HG03108 (cell line): ENCODE measurements around the gene EHHADH.

Source experiments
- ATAC-seq: cut with Tn5 transposase; IDR thresholded peaks from one replicate; pipeline ENCODE4 v1.9.1; 2021; ENCODE audit warnings: moderate library complexity; ENCODE audit not compliant: unreplicated experiment

Gene EHHADH

DNA sequence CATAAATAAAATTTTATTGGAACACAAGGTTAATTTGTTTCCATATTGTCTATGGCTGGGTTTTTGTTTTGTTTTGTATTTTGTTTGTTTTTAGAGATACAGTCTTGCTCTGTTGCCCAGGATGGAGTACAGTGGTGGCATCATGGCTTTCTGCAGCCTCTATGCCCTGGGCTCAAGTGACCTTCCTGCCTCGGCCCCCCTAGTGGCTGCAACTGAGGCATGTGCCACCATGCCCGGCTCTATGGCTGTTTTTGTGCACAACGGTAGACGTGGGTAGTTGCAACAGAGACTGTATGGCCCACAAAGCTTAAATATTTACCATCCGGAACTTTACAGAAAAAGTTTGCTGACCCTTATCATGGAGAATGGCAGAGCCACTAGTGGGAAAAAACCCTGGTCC, 54.2 kb downstream of the EHHADH start:
- no peak for ATAC-seq

DNA sequence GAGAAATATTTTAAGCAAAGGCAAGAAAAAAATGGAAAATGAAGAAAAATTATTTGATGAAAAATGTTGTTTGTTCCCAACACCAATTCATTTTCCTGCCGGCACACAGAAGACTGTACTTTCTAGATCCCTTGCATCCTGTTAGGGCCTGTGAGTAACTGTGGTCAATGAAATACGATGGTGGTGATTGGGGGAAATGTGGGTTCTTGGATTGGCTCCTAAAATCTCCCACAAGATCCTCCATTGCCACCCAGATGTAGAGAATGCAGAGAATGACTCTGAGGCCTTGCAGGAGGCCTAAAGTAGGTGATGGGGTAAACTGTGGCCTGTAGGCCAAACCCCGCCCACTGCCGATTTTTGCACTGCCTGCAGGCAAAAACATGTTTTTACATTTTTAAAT, 54.6 kb downstream of the EHHADH start:
- no peak for ATAC-seq

DNA sequence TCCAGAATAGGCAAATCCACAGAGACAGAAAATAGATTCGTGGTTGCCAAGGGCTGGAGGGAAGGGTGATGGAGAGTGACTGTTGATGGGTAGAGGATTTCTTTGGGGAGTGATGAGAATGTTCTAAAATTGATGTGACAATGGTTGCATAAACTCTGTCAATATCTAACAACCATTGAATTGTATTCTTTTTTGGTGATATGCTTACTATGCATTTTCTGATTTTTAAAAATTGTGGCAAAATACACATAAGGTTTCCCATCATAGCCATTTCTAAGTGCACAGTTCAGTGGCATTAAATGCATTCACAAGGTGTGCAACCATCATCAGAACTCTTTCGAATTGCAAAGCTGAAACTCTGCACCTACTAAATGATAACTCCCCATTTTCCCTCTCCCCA, 56.8 kb downstream of the EHHADH start:
- no peak for ATAC-seq

DNA sequence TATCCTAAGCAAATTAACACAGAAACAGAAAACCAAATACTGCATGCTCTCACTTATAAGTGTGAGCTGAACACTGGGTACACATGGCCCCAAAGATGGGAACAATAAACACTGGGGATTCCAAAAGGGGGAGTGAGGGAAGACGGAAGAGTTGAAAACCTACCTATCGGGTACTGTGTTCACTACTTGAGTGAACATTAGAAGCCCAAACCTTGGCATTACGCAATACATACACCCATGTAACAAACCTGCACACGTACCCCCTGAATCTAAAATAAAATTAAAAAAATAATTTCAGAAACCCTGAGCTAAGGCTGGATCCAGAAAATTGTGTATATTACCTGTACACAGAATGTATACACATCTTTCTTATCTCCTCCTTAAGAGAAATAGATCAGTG, 58.2 kb downstream of the EHHADH start:
- no peak for ATAC-seq

- ATAC-seq = no peak
These were observed 65.0 kb downstream of the EHHADH start for GRCh38 chr3:185188816-185189215.

DNA sequence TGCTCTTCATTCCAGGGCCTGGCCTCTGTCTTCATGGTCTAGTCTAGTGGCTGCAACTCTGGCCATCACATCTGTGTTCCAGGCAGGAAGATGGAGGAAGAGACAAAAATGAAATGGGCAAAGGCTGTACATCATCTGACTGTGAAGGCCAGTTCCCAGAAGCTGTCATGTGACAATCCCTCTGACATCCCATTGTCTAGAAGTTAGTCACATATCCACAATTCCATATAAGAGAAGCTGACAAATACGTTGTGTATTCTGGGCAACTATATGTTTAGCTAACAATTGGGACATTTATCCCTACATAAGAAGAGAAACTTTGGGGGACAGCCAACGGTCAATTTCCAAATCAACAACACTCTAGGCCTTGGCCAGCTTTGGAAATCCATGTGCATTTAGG, 66.5 kb downstream of the EHHADH start:
- no peak for ATAC-seq

DNA sequence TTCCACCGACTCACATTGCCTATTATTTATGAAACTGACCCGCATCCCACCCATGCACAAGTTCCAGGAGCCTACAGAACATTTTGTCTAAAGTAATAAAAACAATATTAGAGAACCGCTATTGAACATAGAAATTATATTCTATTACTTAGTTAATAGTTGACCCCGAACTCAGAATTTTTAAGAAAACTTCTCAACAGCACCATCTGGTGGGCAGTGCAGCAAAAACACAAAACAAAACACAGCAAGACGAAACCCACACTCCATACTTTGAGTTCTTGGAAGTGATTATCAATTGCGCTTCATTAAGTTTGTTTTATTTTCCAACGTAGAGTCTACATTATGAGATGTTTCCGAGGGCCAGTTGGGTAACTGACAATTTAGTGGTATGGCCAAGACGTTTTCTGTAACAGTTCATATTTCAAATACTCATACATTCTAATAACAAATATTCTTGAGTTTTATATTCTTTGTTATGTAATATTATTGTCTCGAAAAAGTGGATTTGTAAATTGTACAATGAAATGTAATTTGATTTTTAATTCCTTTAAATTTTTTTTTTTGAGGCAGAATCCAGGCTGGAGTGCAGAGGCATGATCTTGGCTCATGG, 77.0 kb downstream of the EHHADH start:
- no peak for ATAC-seq

GRCh38 chr3:185175370-185175987, 78.4 kb downstream of the EHHADH start:
- peak; percentile 77 for ATAC-seq

DNA sequence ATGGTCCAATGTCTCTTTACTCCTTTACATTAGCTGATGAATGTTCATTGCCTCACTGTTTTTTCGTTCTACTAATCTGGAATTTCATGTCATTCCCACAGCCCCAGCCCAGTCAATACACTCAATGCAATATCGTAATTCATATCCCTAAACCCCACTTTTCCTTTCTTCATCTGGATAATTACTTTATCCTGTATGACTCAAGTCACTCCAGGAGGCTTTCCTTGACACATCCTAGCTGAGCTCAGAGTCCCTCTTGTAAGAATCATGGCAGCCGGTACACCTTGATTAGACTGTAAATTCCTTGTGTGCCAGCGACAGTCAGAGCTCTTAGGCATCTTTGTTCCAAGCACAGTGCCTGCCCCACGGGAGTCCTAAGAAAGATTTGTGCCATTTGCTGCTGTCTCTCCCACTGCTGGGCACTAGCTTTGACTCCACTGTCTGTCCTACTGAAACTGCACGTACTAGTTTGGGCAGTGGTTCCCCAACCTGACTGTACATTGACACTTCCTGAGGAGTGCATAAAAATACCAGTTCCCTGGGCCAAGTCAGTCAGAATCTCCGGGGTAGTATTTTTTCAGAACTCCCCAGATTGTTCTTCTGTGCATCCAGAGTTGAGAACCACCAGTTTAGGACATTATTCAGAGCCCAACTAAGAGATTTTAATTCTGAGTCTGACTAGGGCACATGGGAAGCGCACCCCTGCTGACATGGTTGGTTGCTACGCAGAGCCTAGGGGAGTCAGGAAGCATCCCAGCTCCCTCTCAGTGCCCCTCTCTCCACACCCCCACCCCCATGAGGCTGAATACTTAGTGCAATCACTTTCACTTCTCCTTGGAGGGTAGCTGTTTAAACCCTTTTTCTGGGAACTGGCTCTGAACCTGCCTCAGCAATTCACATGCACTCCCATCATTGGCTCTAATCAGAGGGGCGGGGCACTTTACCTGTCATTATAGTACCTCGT, 81.5 kb downstream of the EHHADH start:
- no peak for ATAC-seq

- no peak for ATAC-seq
These were observed 89.2 kb downstream of the EHHADH start for GRCh38 chr3:185164428-185165217.

DNA sequence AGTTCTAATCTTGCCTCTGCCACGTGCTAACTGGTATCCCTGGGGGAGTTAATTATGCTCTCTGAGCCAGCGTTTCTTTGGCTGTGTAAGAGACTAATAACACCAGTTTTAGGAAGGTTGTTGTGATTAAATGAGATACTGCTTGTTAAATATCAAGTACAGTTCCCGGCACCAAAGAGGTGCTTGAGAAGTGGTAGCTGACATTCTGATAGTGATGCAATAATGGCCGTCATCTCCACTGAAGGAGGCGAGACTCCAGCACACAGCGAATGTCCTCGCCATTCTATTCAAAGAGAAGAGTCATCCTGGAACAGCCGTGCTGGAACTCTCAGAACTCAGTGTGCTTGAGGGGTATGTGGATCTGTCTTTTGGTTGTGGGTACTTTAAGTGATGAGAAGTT, 91.2 kb downstream of the EHHADH start:
- no peak for ATAC-seq

- no peak for ATAC-seq
These were observed 92.1 kb downstream of the EHHADH start for GRCh38 chr3:185161761-185162160.

DNA sequence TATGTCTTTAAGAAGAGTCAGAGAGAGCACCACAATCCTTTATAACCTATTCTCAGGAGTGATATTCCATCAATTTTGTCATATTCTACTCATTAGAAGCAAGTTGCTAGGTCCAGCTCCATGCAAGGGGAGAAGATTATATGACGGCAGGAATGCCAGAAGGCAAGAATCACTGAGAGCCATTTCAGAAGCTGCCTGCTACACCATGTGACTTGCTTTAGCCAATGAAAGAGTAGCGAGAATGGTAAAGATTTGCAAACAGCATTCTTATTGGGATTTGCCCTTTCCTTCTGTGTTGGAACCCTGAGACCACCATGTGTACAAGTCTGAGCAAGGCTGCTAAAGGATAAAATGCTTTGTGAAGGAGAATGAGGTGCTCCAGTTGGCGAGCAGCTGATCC, 96.5 kb downstream of the EHHADH start:
- no peak for ATAC-seq

GRCh38 chr3:185155678-185156077, 98.2 kb downstream of the EHHADH start:
- ATAC-seq = no peak

DNA sequence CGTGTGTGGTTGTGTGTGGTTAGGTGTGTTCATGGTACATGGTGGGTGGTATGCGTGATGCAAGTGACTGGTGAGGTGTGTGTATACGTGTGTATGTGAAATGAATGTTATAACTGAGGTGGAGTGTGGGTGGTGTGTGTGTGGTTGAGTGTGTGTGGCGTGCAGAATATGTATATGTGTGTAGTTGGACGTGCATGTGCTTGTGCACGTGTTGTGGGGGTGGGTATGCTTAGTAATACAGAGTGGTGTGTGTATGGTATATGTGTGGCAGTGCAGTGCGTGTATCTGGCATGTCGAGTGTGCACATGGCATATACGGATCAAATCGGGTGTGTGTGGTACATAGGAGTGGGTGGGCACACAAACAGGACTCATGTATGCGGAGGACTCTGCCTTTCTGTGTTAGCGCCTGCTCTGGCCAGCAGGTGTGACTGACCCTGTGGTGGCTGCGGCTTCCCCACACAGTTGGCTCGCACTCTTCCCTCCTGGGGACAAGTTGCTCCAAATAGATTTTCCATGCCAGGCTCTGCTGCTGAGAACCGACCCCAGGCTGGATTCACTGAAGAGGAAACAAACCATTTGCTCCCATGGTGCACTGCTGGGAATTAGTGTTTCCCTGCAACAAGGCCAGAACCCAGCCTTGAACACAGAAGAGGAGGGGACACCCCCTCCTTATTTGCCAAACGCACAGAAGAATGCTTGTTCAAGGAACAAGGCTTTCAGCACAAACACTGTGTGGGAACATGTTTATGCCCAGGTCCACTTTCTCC, 99.8 kb downstream of the EHHADH start:
- ATAC-seq = no peak

DNA sequence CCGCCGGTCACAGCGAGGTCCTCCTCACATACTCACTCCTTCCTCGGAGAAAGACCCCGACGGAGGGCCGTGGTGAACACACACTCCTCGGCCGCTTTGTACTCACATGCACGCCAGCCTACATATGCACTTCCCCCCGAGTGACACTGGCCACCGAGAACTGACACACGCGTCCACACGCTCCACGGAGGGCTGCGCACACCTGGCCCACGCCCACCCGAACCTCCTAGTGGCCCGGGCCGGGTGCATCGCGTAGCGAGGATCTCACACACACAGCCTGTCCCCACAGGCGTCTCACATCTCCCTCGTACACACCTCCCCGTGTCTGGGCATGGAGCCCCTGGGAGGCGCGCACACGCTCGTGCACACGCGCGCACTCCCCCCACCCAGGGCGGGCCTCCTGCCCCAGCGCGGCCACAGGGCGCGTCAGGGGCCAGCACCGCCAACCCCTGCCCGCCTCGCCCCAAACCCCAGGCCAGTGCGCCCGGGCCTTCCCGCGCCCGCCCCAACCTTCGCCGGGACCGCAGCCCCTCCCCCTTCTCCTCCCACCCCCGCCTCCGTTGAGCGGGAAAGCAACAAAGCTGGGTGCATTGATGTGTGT, 100.6 kb downstream of the EHHADH start:
- ATAC-seq = no peak

- ATAC-seq = no peak
These were observed 101.3 kb downstream of the EHHADH start, which contains the start of gene C3orf70 for GRCh38 chr3:185152410-185153170. Gene C3orf70 (minus strand): TSS chr3:185153060. CDS start chr3:185152823, 237 bp downstream.

DNA sequence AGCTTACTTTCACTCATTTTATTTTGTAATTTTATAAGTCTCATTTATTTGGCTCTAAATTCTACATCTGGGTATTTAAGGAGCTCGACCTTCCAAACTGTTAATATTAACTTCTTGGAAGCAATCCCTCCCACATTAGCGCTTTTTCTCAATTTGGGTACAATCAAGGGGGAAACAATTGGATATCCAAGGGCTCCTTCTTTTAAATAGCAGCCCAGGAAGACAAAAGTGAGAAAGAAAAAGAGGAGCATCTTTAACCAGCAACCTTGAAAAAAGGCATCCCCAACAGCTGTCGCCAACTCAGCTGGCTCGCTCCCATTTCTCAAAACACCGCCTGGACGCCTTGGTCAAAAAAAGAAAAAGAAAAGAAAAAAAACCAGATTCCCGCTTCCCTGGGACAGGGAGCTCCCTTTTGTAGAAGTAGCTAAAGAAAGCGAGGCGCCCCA, 101.9 kb downstream of the EHHADH start:
- ATAC-seq = no peak
